Cardiac fibroblast (primary cell): ENCODE measurements around the gene NPTN.

Experiments used
- DNase-seq, 2 donors: peaks; one replicate each; pipeline versions ENCODE4 v3.0.0 to v3.0.0-alpha.2; 2010; ENCODE audit warnings: low read depth in 2 of 2
- H3K4me3 ChIP-seq, 2 donors: replicated peaks in 1 of 2; 1 replicate in 1 of 2; 2 replicates in 1 of 2; pipeline ENCODE4 v1.5.1; 2011; ENCODE audit warnings: low read depth in 2 of 2, low read length in 2 of 2, mild to moderate bottlenecking in 2 of 2, moderate library complexity in 1 of 2
- TF ChIP-seq, protein P1 (sequence below): IDR thresholded peaks from one replicate; pipeline ENCODE4 v1.5.1; 2011; ENCODE audit warnings: low read depth, mild to moderate bottlenecking, low read length, inconsistent platforms

The NPTN gene

DNA sequence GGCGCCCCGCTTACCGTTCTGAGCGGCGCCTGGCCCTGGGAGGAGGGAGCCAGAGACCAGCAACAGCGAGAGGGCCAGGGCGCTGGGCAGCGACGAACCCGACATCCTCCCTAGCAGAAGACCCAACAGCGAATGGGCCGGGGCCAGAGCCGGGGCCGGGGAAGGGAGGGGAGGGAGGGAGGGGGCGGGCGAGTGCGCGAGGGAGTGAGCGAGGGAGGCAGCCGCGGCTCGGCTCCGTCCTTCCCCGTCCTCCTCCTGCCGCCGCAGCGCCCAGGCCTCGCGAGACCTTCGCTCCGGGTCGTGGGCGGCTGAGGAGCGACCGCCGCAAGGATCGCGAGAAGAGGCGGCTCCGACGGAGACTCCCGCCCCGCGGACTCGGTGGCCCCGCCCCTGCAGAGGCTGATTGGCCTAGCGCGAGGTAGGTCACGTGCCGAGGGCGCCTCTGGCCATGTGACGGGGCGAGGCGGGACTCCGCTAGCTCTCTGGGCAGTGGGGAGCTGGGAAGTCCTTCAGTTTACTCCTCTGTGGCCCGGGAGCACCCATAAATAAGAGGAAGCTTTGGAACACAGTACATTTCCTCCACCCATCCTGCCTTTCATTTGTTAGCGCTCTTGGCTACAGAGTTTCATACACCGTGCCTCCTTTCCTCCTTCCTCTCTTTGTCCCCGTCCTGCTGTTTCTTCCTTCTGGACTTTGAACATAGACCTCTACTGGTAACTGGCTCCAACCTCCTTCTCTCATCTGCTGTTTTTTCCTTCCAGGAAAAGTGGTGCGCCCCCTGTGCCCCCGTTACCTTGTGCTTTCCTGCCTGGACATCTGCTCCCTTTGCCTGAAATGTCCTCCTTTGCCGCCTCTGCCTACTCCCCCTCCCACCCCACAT is at the start of gene NPTN:
TSS of gene NPTN (minus strand) at position 279 of the 880 bp plus-strand sequence. CDS start at position 105, 174 bp downstream.
- H3K4me3 ChIP-seq = peak within 1 kb of the TSS; percentile 87 to 90
- TF ChIP-seq, protein P1, sequence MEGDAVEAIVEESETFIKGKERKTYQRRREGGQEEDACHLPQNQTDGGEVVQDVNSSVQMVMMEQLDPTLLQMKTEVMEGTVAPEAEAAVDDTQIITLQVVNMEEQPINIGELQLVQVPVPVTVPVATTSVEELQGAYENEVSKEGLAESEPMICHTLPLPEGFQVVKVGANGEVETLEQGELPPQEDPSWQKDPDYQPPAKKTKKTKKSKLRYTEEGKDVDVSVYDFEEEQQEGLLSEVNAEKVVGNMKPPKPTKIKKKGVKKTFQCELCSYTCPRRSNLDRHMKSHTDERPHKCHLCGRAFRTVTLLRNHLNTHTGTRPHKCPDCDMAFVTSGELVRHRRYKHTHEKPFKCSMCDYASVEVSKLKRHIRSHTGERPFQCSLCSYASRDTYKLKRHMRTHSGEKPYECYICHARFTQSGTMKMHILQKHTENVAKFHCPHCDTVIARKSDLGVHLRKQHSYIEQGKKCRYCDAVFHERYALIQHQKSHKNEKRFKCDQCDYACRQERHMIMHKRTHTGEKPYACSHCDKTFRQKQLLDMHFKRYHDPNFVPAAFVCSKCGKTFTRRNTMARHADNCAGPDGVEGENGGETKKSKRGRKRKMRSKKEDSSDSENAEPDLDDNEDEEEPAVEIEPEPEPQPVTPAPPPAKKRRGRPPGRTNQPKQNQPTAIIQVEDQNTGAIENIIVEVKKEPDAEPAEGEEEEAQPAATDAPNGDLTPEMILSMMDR = peak; percentile 3
- DNase-seq = peak; percentile 97 to 99

GRCh38 chr15:73682600-73683090 is 49.5 kb upstream of the NPTN start:
- TF ChIP-seq, protein P1 = no peak
- DNase-seq = no peak
- no peak overlapping the region for H3K4me3 ChIP-seq

GRCh38 chr15:73681856-73682599 is 48.8 kb upstream of the NPTN start:
- TF ChIP-seq, protein P1 = no peak
- peak in 1 of 2 donors; percentile 28 for DNase-seq
- H3K4me3 ChIP-seq = no peak overlapping the region

- TF ChIP-seq, protein P1 = no peak
- DNase-seq = no peak
- H3K4me3 ChIP-seq = no peak overlapping the region
Measured at GRCh38 chr15:73681063-73681462, 47.9 kb upstream of the NPTN start.

DNA sequence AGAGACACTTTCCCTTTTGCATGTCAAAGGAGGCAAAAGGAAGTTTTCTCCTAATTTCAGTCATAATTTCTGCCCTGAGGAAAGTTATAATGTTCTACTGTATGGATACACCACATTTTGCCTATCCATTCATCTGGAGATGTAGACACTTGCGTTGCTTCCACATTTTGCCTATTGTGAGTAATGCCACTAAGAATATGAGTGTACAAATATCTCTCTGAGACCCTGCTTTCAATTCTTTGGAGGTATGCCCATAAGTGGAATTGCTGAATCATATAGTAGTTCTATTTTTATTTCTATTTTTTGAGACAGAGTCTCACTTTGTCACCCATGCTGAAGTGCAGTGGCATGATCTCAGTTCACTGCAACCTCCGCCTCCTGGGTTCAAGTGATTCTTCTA is 47.4 kb upstream of the NPTN start:
- DNase-seq = no peak
- H3K4me3 ChIP-seq = no peak overlapping the region
- TF ChIP-seq, protein P1 = no peak

- H3K4me3 ChIP-seq = no peak overlapping the region
- TF ChIP-seq, protein P1 = no peak
- no peak for DNase-seq
Measured at GRCh38 chr15:73679964-73680363, 46.8 kb upstream of the NPTN start.
